T follicular helper cell (primary cell): ENCODE measurements around the gene HAAO.
"Not testable (repeated sequence)": the region's sequence is repeated elsewhere in the genome, so short reads cannot be mapped to it uniquely, and the experiment has no call there.

Source experiments
- DNase-seq: peaks from one replicate; pipeline ENCODE4 v3.0.0-alpha.2; 2020; ENCODE audit warnings: low read depth

HAAO gene

GRCh38 chr2:42747422-42747821 is 45.0 kb downstream of the HAAO start:
- DNase-seq, result no peak

GRCh38 chr2:42744545-42745082 is 47.8 kb downstream of the HAAO start:
- DNase-seq, result no peak

GRCh38 chr2:42743659-42743990 is 48.8 kb downstream of the HAAO start:
- no peak for DNase-seq

- DNase-seq, result no peak
These were observed 49.4 kb downstream of the HAAO start for GRCh38 chr2:42742740-42743658.

GRCh38 chr2:42741140-42741539 is 51.2 kb downstream of the HAAO start:
- DNase-seq, result no peak

GRCh38 chr2:42736598-42737322 is 55.6 kb downstream of the HAAO start:
- DNase-seq, result no peak

GRCh38 chr2:42733852-42734251 is 58.5 kb downstream of the HAAO start:
- DNase-seq, result no peak

- DNase-seq, result not testable (repeated sequence)
These were observed 61.1 kb downstream of the HAAO start for GRCh38 chr2:42731316-42731715.

- DNase-seq, result no peak
These were observed 65.7 kb downstream of the HAAO start for GRCh38 chr2:42726680-42727079.

- DNase-seq, result no peak
These were observed 66.7 kb downstream of the HAAO start for GRCh38 chr2:42725657-42726056.

- no peak for DNase-seq
These were observed 67.5 kb downstream of the HAAO start for GRCh38 chr2:42724886-42725285.

- no peak for DNase-seq
These were observed 68.9 kb downstream of the HAAO start for GRCh38 chr2:42723465-42723864.

GRCh38 chr2:42722320-42723190 is 69.8 kb downstream of the HAAO start:
- no peak for DNase-seq

GRCh38 chr2:42721898-42722297 is 70.5 kb downstream of the HAAO start:
- no peak for DNase-seq
